Smooth muscle cell of the brain vasculature (primary cell): ENCODE results near the gene PREX1.
"Not testable (repeated sequence)": the region's sequence is repeated elsewhere in the genome, so short reads cannot be mapped to it uniquely, and the experiment has no call there.

ENCODE experiments used
- DNase-seq: peaks from one replicate; pipeline ENCODE4 v3.0.0-alpha.2; 2012; ENCODE audit warnings: low read depth, low spot score

The PREX1 gene

GRCh38 chr20:48847498-48848205 lies 19.9 kb upstream of the PREX1 start:
- no peak for DNase-seq

DNA sequence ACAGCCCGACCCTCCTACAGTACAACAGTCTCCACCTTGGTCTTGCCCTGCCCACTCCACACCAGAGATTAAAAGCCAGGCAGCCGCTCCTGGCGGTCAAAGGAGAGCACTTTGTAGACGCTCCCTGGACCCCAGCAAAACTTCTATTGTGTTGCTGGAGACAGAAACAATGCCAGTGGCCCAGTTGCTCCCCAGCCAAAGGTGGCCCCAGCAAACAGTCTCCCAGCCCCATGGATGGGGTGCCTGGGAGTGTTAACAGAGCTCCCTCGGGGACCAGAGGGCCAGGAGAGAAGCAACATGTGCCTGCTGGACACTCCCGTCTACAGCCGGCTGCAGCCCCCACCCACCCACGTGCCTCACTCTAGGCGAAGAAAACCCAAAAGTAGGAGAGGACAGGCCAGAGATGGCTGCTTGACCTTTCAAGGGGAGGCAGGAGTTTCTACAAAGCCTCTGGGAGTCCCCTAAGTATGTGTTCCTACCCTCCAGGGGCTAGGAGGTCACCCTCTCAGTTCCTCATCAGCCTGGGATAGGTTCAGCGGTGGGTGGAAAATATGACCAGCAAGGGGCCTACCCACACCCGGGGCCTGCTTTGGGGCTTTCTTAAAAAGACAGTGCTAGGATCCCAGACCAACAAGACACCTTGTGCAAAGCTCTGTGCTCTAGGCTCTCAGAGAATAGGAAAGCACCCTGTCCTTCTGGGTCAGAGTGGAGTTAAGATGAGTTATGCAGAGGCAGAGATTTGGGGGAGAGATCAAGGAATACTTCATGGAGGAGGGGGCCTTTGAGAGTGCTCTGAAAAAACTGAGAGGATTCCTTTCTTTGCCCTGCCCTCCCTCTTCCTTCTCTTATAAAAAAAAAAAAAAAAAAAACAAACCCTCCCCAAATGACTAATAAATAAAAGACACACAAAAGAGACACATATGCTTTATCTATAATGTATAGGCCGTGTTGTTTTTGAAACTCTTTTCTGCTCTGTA lies 19.0 kb upstream of the PREX1 start:
- DNase-seq, result no peak

GRCh38 chr20:48845721-48846306 lies 18.0 kb upstream of the PREX1 start:
- DNase-seq, result no peak

DNA sequence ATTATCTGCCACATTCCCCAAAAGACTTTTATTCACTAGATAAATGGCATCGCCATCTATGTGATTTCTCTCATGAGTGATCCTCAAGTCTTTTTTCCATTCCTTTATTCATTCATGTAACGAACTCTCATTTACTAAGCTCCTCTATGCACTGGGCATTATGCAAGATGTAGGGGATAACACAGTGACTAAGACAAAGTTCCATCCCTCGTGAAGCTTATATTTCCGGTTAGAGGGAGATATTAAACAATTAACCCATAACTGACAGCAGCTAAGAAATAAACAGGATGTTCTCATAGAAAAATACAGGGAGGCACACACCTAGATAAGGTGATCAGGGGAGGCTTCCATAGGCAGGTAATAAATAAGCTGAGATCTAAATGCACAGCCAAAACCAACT lies 17.2 kb upstream of the PREX1 start:
- DNase-seq, result no peak

DNA sequence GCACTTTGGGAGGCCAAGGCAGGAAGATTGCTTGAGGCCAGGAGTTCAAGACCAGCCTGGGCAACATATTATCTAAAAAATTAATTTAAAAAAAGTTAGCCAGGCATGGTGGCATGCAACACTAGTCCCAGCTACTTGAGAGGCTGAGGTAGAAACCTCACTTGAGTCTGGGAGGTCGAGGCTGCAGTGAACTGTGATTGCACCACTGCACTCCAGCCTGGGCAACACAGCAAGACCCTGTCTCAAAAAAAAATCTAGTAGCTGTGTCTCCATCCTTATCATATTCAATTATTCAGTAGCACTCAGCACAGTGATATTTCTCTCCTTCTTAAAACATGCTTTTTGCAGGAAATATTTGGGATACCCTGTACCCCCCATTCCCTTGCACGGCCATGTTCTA lies 16.1 kb upstream of the PREX1 start:
- DNase-seq, result not testable (repeated sequence)

DNA sequence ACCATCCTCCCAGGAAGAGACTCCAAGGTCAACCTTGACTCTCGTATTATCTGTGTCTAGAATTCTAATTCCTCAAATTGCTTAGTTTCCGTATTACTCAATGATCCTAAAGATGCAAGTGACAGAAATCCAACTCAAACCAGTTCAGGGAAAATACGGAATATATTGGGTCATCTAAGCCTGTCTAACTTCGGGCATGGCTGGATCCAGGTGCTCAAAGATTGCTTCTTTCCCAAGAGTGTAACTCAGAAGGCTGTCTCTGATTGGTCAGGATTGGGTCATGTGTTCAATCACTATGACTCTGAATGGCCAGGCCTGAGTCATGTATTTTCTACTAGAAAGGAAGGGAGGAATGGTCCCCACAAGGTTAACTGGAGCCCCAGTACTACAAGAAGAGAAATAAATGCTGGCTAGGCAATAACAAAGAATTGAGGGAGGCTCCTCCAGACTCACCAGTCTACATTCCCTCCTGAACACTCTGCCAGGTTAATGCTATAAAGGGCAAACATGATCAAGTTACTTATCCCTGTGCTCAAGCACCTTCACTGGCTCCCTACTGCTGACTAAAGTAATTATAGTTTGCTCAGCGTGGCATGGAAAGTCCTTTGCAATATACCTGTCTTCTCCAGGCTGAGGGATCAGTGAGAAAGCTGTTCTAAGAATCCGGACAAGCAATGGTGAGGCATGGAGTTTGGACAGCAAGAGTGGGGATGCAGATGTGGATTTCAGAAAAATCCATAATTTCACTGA lies 15.4 kb upstream of the PREX1 start:
- DNase-seq, result no peak

DNA sequence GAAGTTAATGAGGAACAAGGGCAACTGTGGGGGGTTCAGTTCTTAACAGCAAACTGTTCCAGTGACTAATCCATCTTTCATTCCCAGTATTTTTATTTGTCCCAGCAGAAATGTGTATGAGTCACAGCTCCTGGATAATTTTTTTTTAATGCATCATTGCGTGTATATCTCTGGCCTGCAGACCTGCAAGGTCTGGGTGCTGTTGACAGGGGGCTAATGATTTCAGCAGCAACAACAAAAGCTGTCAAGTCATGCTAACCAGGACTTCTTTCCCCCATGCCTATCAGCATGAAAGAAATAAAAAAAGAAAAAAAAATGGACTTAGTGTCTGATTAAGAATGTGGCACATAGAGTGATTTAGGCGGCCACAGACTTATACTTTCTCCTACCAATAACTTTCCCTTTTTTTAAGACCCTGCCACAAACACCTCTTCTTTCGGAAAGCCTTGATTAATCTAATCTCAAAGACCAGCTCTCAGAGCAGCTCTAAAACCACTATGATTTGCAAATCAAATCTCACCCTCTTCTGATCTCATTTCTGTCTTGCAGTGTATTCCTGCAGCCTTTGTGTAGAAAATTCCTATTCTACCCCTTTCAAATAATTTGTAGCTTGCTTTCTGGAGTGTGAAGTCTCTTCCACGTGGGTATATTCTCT lies 14.2 kb upstream of the PREX1 start:
- DNase-seq, result no peak

GRCh38 chr20:48841196-48841874 lies 13.5 kb upstream of the PREX1 start:
- DNase-seq, result no peak

DNA sequence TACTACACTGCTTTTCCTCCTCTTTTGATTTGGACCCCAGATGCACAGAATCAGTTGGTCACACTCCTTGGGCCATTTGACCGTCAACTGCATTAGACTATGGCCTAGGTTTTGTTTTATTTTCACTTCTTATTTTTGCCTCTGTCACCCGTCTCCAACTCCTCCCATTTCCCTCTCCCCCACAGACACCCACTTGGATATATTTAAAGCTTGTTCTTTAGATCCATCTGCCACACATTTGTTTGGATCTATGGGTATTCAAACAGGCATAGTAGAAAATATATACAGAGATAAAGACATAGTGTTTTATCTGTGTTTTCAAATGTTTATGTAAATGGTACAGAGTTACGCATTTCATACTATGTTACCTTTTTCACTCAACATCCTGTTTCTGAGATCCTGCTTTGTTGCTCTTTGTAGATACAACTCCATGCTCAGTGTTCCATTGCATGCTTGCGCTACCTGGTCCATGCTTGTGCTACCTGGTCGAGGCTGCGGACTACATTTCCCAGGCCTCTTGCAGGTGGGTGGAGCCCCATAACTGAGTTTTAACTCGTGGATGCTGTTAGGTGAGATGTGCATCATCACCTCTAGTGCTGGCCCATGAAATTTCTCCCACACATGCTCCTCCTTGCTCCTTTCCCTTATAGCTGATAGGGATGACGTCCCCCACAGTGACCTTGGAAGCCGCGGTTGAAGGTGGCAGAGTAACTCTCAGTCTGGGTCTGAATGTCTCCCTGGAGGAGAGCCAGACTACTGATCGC lies 11.5 kb upstream of the PREX1 start:
- DNase-seq, result no peak

DNA sequence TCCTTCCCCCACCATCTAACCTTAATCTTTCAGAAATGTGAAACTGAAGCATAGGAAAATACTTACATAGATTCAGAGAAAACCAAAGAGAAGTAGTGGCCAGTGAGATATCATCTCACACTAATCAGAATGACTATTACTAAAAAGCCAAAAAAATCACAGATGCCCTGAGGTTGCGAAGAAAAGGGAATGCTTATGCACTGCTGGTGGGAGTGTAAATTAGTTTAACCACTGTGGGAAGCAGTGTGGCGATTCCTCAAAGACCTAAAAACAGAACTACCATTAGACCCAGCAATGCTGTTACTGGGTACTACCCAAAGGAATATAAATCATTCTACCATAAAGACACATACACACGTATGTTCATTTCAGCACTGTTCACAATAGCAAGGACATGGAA lies 9.2 kb upstream of the PREX1 start:
- DNase-seq, result no peak

DNA sequence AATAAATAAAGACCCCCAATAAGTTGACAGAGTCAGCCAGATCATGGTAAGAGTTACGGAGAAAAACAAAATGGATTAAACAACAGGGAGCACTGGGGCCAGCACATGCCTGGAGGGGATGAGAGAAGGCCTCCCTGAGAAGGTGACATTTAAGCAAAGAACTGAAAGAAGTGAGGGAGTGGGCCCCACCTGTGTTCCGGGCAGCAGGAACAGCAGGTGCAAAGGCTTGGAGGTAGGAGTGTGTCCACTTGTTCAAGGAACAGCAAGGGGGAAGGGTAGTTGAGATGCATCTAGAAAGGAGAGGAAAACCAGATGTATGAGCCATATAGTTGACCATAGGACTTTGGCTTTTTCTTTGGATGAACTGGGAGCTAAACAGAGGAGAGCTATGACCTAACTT lies 7.6 kb upstream of the PREX1 start:
- no peak for DNase-seq

DNA sequence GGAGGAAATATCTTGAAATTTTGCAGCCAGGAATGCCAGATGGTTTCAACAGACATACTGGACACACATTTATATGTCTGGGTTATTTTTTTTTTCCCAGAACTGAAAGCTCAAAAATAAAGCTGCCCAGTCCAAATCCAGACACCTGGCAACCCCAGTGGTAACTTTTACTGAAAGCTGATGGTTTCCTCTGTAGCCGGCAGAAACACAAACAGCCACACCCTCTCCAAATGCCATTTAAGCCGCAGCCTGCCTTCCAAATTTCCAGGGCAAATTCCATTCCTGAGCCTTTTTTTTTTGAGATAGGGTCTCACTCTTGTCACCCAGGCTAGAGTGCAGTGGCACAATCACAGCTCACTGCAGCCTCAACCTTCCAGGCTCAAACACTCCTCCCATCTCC lies 6.5 kb upstream of the PREX1 start:
- DNase-seq, result no peak

- DNase-seq, result no peak
Measured at GRCh38 chr20:48832405-48832730, 4.6 kb upstream of the PREX1 start.

- DNase-seq, result no peak
Measured at GRCh38 chr20:48831718-48832404, 4.1 kb upstream of the PREX1 start.

GRCh38 chr20:48830826-48831318 lies 3.1 kb upstream of the PREX1 start:
- DNase-seq, result no peak

GRCh38 chr20:48829940-48830339 lies 2.1 kb upstream of the PREX1 start:
- no peak for DNase-seq

DNA sequence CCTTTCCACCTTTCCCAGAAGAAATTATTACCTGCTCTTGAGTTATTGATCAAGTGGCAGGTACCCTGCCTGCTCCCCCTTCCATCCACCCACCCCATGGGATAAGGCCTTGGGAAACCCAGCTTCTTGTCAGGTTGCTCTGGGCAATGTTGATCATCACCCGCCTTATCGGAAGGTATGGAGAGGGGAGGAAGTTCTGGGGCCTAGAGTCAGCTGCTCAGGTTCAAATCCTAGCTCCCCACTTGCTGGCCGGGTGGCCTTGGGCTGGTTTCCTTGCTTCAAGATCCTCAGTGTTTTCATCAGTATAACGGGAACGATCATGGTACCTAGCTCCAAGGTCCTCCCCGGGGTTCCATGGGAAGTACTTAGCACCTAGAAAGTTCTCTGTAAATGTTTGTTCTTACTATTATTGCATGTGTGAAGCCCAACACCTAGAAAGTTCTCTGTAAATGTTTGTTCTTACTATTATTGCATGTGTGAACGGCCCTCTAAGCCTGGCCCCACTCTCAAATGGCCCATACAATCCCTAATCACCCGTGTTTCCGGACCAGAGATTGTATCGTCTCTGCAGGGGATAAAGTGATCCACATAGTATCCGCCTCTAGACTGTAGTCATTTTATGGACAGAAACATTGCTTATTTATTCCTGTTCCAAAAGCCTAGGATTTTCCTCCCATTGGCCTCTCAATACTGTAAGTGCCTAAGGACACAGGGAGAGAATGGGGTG lies 1.1 kb upstream of the PREX1 start:
- no peak for DNase-seq

- DNase-seq, result no peak
Measured at GRCh38 chr20:48826883-48827771, 672 bp downstream of the PREX1 start.
